Measurements from ENCODE around the gene CRYL1. TPM values are rescaled to one million over a fixed set of nuclear protein-coding genes. Genes with fewer than 3 reads are reported as not detected.

CRYL1 gene
- total RNA-seq, 1 experiment from 2014 or later = 26.5 TPM

DNA sequence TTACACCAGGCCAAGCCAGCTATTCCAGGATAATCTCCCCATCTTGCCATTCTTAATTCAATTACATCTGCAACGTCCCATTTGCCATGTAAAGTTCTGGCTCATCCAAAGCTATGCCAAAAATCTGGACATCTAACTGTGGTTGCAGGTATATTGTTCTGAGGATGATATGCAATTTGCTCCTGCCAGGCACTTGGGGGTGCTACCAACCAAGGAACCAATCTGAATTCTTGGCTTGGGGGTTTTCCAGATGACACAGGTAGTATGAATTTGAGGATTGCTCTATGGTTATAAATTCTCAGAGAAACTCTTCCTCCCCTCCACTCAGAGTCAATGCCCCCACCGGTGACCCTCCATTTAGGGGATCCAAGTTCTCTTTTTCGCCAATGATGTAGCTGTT, 33.0 kb downstream of the CRYL1 start:
- no peaks in the 10 kb centered on the region for H3K79me2 ChIP-seq (ENCODE audit: insufficient read depth, low read length)
- H3K27ac ChIP-seq (ENCODE audit: low read depth, low read length) = no peak overlapping the region
- ChIA-PET POLR2A (no interaction called here), CTCF (interaction anchor here (0.7 to 4.0 kb wide), 11 partner anchors 11 to 438 kb away, joined by 3 to 40 read pairs (median 4); no protein-coding TSS in a partner anchor), RAD21 (ENCODE audit: low non-redundant PET in 1 of 2, low total read pairs in 2 of 2, uncharacterized antibody in 2 of 2, unreplicated experiment in 2 of 2) (interaction anchor here (0.6 to 0.9 kb wide), 2 partner anchors 432 kb away, joined by 3 read pairs; no protein-coding TSS in a partner anchor)
- peaks cover 0 to 5% of the 10 kb centered on the region in 2 experiments; a peak in 1 of 4 replicates for H3K4me1 ChIP-seq (ENCODE audit: control insufficient read depth in 1 of 2, insufficient read depth in 2 of 2, low read length in 2 of 2)
- H3K4me2 ChIP-seq (ENCODE audit: low read length) = no peak overlapping the region
- H3K36me3 ChIP-seq (ENCODE audit: control insufficient read depth in 1 of 2, insufficient read depth in 2 of 2, low read length in 2 of 2) = no peaks in the 10 kb centered on the region
- H3K9me3 ChIP-seq (ENCODE audit: control insufficient read depth in 1 of 2, insufficient read depth in 1 of 2, low read depth in 1 of 2, low read length in 2 of 2) = no peaks in the 10 kb centered on the region
- H2AFZ ChIP-seq (ENCODE audit: low read depth, low read length, poor library complexity, severe bottlenecking) = no peak overlapping the region
- TF ChIP-seq TCF7L2 (IDR thresholded peaks at IDR 0.05; ENCODE audit: borderline replicate concordance, extremely low read depth, insufficient read depth, insufficient read length) (no peak), RAD21 (IDR thresholded peaks at IDR 0.05; ENCODE audit: low read depth) (peak; percentile 67)
- TF ChIP-seq, protein P1, sequence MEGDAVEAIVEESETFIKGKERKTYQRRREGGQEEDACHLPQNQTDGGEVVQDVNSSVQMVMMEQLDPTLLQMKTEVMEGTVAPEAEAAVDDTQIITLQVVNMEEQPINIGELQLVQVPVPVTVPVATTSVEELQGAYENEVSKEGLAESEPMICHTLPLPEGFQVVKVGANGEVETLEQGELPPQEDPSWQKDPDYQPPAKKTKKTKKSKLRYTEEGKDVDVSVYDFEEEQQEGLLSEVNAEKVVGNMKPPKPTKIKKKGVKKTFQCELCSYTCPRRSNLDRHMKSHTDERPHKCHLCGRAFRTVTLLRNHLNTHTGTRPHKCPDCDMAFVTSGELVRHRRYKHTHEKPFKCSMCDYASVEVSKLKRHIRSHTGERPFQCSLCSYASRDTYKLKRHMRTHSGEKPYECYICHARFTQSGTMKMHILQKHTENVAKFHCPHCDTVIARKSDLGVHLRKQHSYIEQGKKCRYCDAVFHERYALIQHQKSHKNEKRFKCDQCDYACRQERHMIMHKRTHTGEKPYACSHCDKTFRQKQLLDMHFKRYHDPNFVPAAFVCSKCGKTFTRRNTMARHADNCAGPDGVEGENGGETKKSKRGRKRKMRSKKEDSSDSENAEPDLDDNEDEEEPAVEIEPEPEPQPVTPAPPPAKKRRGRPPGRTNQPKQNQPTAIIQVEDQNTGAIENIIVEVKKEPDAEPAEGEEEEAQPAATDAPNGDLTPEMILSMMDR (IDR thresholded peaks at IDR 0.05 in 2 of 3, conservative IDR thresholded peaks at IDR 0.05 in 1 of 3; ENCODE audit: borderline replicate concordance in 1 of 3, insufficient read depth in 1 of 3, low read depth in 2 of 3, low read length in 2 of 3) = peak; percentile 42 to 75 (median 64); a peak in 5 of 6 replicates
- no peaks in the 10 kb centered on the region for H4K20me1 ChIP-seq (ENCODE audit: insufficient read depth)
- DNase-seq (ENCODE audit: low read depth, low spot score) (peak; percentile 27), ATAC-seq (peak; percentile 43; the same call in 1 of the 2 replicates)
- no peak overlapping the region for H3K4me3 ChIP-seq (replicated peaks in 1 of 2; ENCODE audit: low read depth in 1 of 2, low read length in 2 of 2)
- no TSS peak for BruUV-seq (replicated peaks)
- intact Hi-C loops (cut with micrococcal nuclease) = no loop called here
- no peaks in the 10 kb centered on the region for H3K9me2 ChIP-seq (ENCODE audit: insufficient read depth)
- H3K9ac ChIP-seq (ENCODE audit: low read length) = no peak overlapping the region
- H3K27me3 ChIP-seq (ENCODE audit: insufficient read depth, low read length) = no peaks in the 10 kb centered on the region

DNA sequence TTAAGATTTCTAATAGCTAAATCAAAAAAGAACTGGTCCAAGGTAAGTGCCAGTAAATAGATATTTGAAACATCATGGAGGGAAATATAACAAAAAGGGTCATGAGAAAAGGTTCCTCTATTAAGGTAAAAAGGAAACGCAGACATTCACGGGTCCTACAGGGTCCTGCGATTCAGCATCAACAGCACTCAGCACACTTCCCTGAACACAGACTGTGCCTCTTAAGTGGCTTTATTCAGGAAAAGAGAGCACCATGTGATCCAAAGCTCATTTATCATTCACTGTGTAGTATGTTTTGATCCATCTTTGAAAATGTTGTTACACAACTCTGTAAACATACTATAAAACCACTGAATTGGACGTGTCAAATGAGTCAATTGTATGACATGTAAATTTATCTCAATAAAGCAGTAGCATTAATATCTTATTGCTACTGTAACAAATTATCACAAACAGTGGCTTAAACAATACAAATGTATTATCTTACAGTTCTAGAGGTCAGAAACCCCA, 33.7 kb downstream of the CRYL1 start:
- intact Hi-C loops (cut with micrococcal nuclease) = no loop called here
- BruUV-seq (replicated peaks) = no TSS peak
- no peak for DNase-seq (ENCODE audit: low read depth, low spot score)
- TF ChIP-seq TCF7L2 (IDR thresholded peaks at IDR 0.05; ENCODE audit: borderline replicate concordance, extremely low read depth, insufficient read depth, insufficient read length) (no peak), RAD21 (IDR thresholded peaks at IDR 0.05; ENCODE audit: low read depth) (no peak), ZFX (IDR thresholded peaks at IDR 0.05) (no peak), EGR1 (IDR thresholded peaks at IDR 0.05; ENCODE audit: low read depth) (no peak), SP1 (IDR thresholded peaks at IDR 0.05; ENCODE audit: low read depth) (no peak), MAX (IDR thresholded peaks at IDR 0.05) (no peak), POLR2AphosphoS5 (IDR thresholded peaks at IDR 0.05; ENCODE audit: low read depth, low read length) (no peak), JUND (IDR thresholded peaks at IDR 0.05) (no peak), YY1 (IDR thresholded peaks at IDR 0.05; ENCODE audit: extremely low read depth, insufficient replicate concordance, low read depth, low read length) (no peak), SIN3A (IDR thresholded peaks at IDR 0.05; ENCODE audit: low read depth) (no peak)
- TF ChIP-seq, protein P1 (IDR thresholded peaks at IDR 0.05 in 2 of 3, conservative IDR thresholded peaks at IDR 0.05 in 1 of 3; ENCODE audit: borderline replicate concordance in 1 of 3, insufficient read depth in 1 of 3, low read depth in 2 of 3, low read length in 2 of 3) = no peak

More for the DNA sequence above, 33.7 kb downstream of the CRYL1 start:
- ATAC-seq = no peak
- no peaks in the 10 kb centered on the region for H3K27me3 ChIP-seq (ENCODE audit: insufficient read depth, low read length)
- H3K79me2 ChIP-seq (ENCODE audit: insufficient read depth, low read length) = no peaks in the 10 kb centered on the region
- H3K27ac ChIP-seq (ENCODE audit: low read depth, low read length) = no peak overlapping the region
- H4K20me1 ChIP-seq (ENCODE audit: insufficient read depth) = no peaks in the 10 kb centered on the region
- H3K4me1 ChIP-seq (ENCODE audit: control insufficient read depth in 1 of 2, insufficient read depth in 2 of 2, low read length in 2 of 2) = peaks cover 0 to 5% of the 10 kb centered on the region in 2 experiments; a peak in 1 of 4 replicates
- ChIA-PET CTCF (interaction anchor here (0.7 to 4.0 kb wide), 11 partner anchors 10 to 439 kb away, joined by 3 to 40 read pairs (median 5); partner anchors contain the start of gene IL17D), POLR2A (no interaction called here), RAD21 (ENCODE audit: low non-redundant PET in 1 of 2, low total read pairs in 2 of 2, uncharacterized antibody in 2 of 2, unreplicated experiment in 2 of 2) (interaction anchor here in 1 of 2 experiments (0.9 kb wide), 1 partner anchor 433 kb away, joined by 3 read pairs; no protein-coding TSS in a partner anchor)
- H3K9me3 ChIP-seq (ENCODE audit: control insufficient read depth in 1 of 2, insufficient read depth in 1 of 2, low read depth in 1 of 2, low read length in 2 of 2) = no peaks in the 10 kb centered on the region
- H3K36me3 ChIP-seq (ENCODE audit: control insufficient read depth in 1 of 2, insufficient read depth in 2 of 2, low read length in 2 of 2) = no peaks in the 10 kb centered on the region
- no peak overlapping the region for H3K4me3 ChIP-seq (replicated peaks in 1 of 2; ENCODE audit: low read depth in 1 of 2, low read length in 2 of 2)
- H3K4me2 ChIP-seq (ENCODE audit: low read length) = no peak overlapping the region
- no peak overlapping the region for H2AFZ ChIP-seq (ENCODE audit: low read depth, low read length, poor library complexity, severe bottlenecking)
- no peaks in the 10 kb centered on the region for H3K9me2 ChIP-seq (ENCODE audit: insufficient read depth)
- H3K9ac ChIP-seq (ENCODE audit: low read length) = no peak overlapping the region

Measured in HCT116 (cell line).